Panc1 (cell line): ENCODE measurements around the gene MS4A4E. TPM values are rescaled to one million over a fixed set of nuclear protein-coding genes. Genes with fewer than 3 reads are reported as not detected.

Source experiments
- ATAC-seq: fragments of 200-7000 bp; cut with Tn5 transposase; 2 replicates; pipeline ENCODE4 v1.9.1; 2020; ENCODE audit warnings: mild to moderate bottlenecking, moderate library complexity
- BruUV-seq: library from RNA; stranded (reverse); fragments of 400-500 nt; replicated peaks from 2 replicates; lab custom pipeline; 2021; lab: Mats Ljungman, UMichigan
- CTCF ChIA-PET: fragments of 300-600 bp; sonication (Branson Sonifier 250); formaldehyde crosslinking; loops from one replicate; lab custom pipeline; 2022; ENCODE audit warnings: antibody characterized with exemption; lab: Charles Lee
- POLR2A ChIA-PET: fragments of 300-600 bp; sonication (Branson Sonifier 250); formaldehyde crosslinking; loops from one replicate; lab custom pipeline; 2022; ENCODE audit warnings: antibody characterized with exemption; lab: Charles Lee
- DNase-seq: peaks from one replicate; pipeline ENCODE4 v3.0.0-alpha.2; 2010; ENCODE audit warnings: low read depth, low spot score
- H3K27ac ChIP-seq: 2 replicates; pipeline ENCODE4 v1.5.1; 2011; ENCODE audit warnings: mild to moderate bottlenecking, low read length, inconsistent platforms
- H3K27me3 ChIP-seq: fragments of 200-500 bp; sonication (Bioruptor generic); 2 replicates; pipeline ENCODE4 v1.6.0; 2014; ENCODE audit warnings: low read length, inconsistent platforms; ENCODE audit not compliant: control insufficient read depth, insufficient read depth
- H3K36me3 ChIP-seq: fragments of 200-500 bp; sonication (Bioruptor generic); 2 replicates; pipeline ENCODE4 v1.5.1; 2014; ENCODE audit warnings: inconsistent platforms, mild to moderate bottlenecking, low read length, moderate library complexity; ENCODE audit not compliant: control insufficient read depth, insufficient read depth
- H3K4me1 ChIP-seq: 2 replicates; pipeline ENCODE4 v1.5.1; 2011; ENCODE audit warnings: inconsistent platforms, mild to moderate bottlenecking, low read length, moderate library complexity; ENCODE audit not compliant: control insufficient read depth, insufficient read depth
- H3K4me3 ChIP-seq, 2 experiments: 2 replicates each; pipeline ENCODE4 v1.5.1; 2011 to 2012; ENCODE audit warnings: low read depth in 2 of 2, low read length in 2 of 2, mild to moderate bottlenecking in 2 of 2, inconsistent platforms in 1 of 2, moderate library complexity in 1 of 2
- H3K9me3 ChIP-seq: fragments of 200-500 bp; sonication (Bioruptor generic); 2 replicates; pipeline ENCODE4 v1.5.1; 2014; ENCODE audit warnings: low read depth, mild to moderate bottlenecking, inconsistent platforms, low read length, moderate library complexity; ENCODE audit not compliant: control insufficient read depth, insufficient read depth
- CTCF ChIP-seq: fragments of 450-650 bp; IDR thresholded peaks from 2 replicates; pipeline ENCODE4 v1.5.1; 2017; ENCODE audit warnings: mild to moderate bottlenecking
- POLR2AphosphoS5 ChIP-seq: IDR thresholded peaks from 2 replicates; pipeline ENCODE4 v1.6.1; 2012; ENCODE audit warnings: mild to moderate bottlenecking, low read depth, low read length, moderate library complexity
- REST ChIP-seq, 2 experiments: IDR thresholded peaks; 2 replicates each; pipeline ENCODE4 v1.6.1; 2011 to 2012; ENCODE audit warnings: low read depth in 2 of 2, control low read depth in 1 of 2, low read length in 1 of 2, mild to moderate bottlenecking in 1 of 2, moderate library complexity in 1 of 2; ENCODE audit not compliant: insufficient read depth in 1 of 2
- SIN3A ChIP-seq: IDR thresholded peaks from 2 replicates; pipeline ENCODE4 v1.6.1; 2012; ENCODE audit warnings: low read depth, mild to moderate bottlenecking, low read length, moderate library complexity, borderline replicate concordance; ENCODE audit not compliant: insufficient read depth
- TCF7L2 ChIP-seq: IDR thresholded peaks from 2 replicates; pipeline ENCODE4 v1.6.1; 2011; ENCODE audit warnings: mild to moderate bottlenecking, low read depth, low read length, inconsistent platforms
- in situ Hi-C: cut with HindIII; loops from 2 replicates; pipeline ENCODE4 v1.10.0; 2016; ENCODE audit warnings: low sequenced_read_pairs, low pct_unique_long_range_greater_than_20kb
- intact Hi-C: fragments of 100-400 bp; cut with micrococcal nuclease; formaldehyde crosslinking; loops from one replicate; pipeline ENCODE4 v1.10.0; 2022; ENCODE audit not compliant: unreplicated experiment
- total RNA-seq: library from RNA; stranded (reverse); gene quantifications from one replicate; pipeline ENCODE4 v1.2.1, GENCODE V29; 2021; ENCODE audit not compliant: unreplicated experiment

The MS4A4E gene
- total RNA-seq, 1 experiment from 2014 or later = not detected

- intact Hi-C loops (no loop called here), in situ Hi-C loops (no loop called here)
- ATAC-seq (no peak), DNase-seq (no peak)
- POLR2A ChIA-PET = no interaction called here
- TF ChIP-seq TCF7L2 = no peak
- TF ChIP-seq REST (IDR thresholded peaks at IDR 0.05; ENCODE audit: insufficient read depth in 1 of 2, low read depth in 2 of 2, low read length in 1 of 2) = no peak
- TF ChIP-seq SIN3A = no peak
- no peak for TF ChIP-seq CTCF
- no peak for TF ChIP-seq POLR2AphosphoS5
- Histone ChIP-seq H3K27ac (no peak overlapping the region), H3K4me3 (no peak overlapping the region), H3K36me3 (no peaks in the 10 kb centered on the region), H3K27me3 (no peaks in the 10 kb centered on the region), H3K4me1 (no peaks in the 10 kb centered on the region), H3K9me3 (no peaks in the 10 kb centered on the region)
- CTCF ChIA-PET = no interaction called here
- BruUV-seq = no TSS peak
Measured at GRCh38 chr11:60208951-60209350, 34.0 kb downstream of the MS4A4E start.

- ChIA-PET POLR2A (no interaction called here), CTCF (no interaction called here)
- no peak for ATAC-seq
- TF ChIP-seq REST (IDR thresholded peaks at IDR 0.05; ENCODE audit: insufficient read depth in 1 of 2, low read depth in 2 of 2, low read length in 1 of 2) (no peak), TCF7L2 (no peak), CTCF (no peak), POLR2AphosphoS5 (no peak), SIN3A (no peak)
- intact Hi-C loops = no loop called here
- in situ Hi-C loops = no loop called here
- Histone ChIP-seq H3K4me3 (no peak overlapping the region), H3K27me3 (no peaks in the 10 kb centered on the region), H3K9me3 (no peaks in the 10 kb centered on the region), H3K36me3 (no peaks in the 10 kb centered on the region), H3K27ac (no peak overlapping the region), H3K4me1 (no peaks in the 10 kb centered on the region)
- no TSS peak for BruUV-seq
- no peak for DNase-seq
Measured at GRCh38 chr11:60208146-60208895, 34.6 kb downstream of the MS4A4E start.
